C4-2B (cell line): ENCODE results near the gene SEPTIN5.

Experiments
- CTCF ChIP-seq: fragments of 450-650 bp; conservative IDR thresholded peaks from 2 replicates; pipeline ENCODE4 v1.5.1; 2017; ENCODE audit warnings: mild to moderate bottlenecking
- ZFX ChIP-seq: fragments of 450-650 bp; IDR thresholded peaks from 2 replicates; pipeline ENCODE4 v1.6.1; 2017

- TF ChIP-seq CTCF (no peak), ZFX (no peak)
Measured at GRCh38 chr22:19713245-19713644, 1.1 kb upstream of the SEPTIN5 start.
